Germinal center (tissue), 1 donor: ENCODE data around the gene IFT43.
"Not testable (repeated sequence)": the region's sequence is repeated elsewhere in the genome, so short reads cannot be mapped to it uniquely, and the experiment has no call there.

Experiments used
- DNase-seq: peaks from one replicate; pipeline ENCODE4 v3.0.0; 2012; ENCODE audit warnings: mixed read lengths, low spot score

Gene IFT43

DNA sequence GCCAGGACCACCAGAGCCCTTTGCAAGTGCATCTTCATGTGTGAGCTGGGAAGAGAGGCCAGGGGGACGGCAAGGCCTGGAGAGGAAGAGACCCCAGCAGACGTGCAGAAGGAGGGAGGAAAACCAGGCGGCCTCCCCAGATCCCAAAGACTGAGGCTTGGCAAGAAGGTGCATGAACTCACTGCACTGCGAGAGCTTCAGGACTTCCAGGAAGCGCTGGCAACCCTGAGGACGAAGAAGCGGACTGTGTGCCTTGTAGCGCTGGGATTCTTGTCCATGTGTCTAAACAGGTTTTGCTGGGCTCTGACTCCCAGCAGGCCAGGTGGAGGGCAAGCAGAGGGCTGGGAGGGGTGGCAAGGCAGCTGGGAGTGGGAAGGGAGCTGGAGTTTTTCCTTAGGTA is 4.7 kb upstream of the IFT43 start:
- DNase-seq, result no peak

DNA sequence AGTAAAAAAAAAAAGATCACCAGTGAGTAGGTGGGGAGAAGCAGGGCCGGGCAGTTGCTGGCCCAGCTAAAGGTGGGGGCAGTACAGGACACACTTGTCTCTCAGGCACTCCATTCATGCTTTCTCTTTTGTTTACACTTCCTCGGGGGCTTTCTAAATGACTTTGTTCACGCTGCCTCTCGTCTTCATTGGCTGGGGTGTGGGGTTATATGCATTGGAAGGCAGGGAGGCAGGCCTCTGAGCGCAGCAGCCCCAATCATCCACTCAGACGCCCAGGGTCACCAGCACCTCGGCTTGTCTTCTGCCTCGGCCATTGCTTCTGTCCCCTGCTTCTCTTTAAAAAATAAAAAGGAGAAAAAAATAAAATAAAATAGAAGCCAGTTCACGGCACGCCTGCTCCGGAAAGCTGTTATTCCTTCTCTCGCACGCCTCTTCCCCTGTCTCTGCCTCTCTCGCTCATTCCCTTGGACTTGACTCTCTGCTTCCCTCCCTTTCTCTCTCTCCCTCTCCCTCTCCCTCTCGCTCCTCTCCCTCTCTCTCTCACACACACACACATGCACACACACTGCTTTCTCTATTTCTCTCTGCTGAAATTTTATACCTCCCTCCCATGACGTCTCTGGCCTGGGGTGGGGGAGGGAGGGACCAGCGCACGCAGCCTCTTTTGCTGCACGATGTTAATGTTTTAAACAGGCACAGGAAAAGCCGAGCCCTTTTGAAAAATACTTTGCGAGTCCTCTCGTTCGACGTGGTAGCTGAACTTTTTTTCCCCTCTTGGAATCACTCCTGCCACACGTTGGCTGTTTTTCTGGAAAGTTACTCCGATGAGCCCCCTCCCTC is 3.9 kb upstream of the IFT43 start, which contains the start of gene TGFB3:
TSS of gene TGFB3 (minus strand) at position 570 of the 840 bp plus-strand sequence. CDS start 1,102 bp downstream, outside the sequence.
- DNase-seq, result peak; percentile 50

DNA sequence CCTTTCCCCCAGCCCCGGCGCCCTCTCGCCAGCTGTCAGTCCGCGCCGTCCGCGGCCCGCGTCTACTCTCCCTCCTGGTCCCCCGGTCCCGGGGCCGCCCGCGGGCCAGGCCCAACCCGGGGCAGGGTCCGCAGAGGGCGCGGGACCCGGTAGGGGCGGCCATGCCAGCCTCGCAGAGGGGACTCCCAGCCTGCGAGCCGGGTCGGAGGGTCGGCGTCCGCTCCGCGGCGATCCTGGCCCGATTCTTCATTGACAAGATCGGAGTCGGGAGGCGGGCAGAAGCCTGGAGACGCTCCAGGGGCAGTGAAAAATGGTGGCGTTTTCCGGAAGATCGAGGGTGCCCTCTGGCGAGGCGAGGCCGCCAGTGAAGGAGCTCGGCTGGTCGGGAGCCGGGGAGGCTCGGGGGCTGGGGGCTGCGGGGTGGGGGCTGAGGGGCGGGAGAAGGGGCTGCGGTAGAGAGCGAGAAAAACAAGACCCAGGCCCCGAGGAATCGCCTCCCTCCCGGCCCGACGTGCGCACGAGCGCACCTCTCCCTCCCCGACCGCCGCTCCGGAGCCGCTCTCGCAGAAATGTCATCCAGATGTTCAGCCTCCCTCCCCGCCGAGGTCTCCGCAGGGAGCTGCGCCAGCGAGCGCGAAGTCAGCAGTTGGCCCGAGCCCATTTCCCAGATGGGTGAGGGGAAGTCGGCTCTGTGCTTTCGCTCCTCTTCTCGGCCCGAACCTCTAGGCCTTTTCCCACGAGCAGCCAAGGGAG is 3.1 kb upstream of the IFT43 start:
- DNase-seq, result peak; percentile 73

DNA sequence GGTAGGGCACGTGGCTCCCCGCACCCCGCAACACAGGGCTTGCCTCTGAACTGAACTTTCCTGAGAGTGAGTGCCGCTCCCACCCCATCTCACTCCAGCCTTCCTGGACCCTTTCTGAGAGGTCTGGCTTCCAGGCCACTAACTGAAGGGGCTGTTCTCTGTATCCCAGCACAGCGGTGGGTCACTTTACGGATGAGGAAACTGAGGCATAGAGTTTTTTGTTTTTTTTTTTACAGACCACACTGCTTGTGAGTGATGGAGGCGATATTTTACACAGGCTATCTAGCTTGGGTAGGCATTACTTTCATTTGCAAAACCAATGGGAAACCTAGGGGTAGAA is 2.6 kb upstream of the IFT43 start:
- no peak for DNase-seq

DNA sequence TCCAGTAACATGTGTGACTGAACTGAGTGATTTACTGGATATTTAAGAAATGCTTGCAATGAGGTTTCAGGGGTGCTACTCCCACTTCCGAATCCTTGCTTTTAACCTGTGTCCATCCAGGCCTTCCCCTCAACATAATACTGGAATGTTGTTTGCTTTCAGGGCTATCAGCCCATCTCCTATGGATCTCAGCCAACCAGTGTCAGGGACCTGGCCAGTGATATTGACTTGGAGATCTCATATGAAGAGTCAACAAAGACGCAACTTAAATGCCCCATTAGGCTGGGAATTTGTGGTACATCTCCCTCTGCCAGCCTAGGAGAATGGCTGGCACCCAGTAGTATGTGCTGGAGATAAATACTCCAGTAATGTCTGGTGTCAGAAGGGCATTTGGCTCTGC is 889 bp upstream of the IFT43 start:
- DNase-seq, result no peak

DNA sequence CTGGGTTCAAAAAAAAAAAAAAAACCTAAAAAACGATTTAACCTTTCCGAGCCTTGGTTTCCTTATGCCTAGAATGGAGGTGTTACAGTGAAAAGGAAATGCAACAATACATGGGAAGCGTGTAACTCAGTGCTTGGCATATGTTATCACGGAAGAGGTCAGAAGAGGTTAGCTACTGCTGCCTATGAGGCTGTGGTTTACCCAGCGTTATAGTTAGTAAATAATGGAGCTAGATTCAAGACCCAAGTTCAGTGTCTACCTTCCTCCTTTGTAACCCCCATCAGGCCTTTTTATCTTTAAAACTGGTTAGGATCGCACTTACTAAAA is 839 bp downstream of the IFT43 start:
- DNase-seq, result no peak

DNA sequence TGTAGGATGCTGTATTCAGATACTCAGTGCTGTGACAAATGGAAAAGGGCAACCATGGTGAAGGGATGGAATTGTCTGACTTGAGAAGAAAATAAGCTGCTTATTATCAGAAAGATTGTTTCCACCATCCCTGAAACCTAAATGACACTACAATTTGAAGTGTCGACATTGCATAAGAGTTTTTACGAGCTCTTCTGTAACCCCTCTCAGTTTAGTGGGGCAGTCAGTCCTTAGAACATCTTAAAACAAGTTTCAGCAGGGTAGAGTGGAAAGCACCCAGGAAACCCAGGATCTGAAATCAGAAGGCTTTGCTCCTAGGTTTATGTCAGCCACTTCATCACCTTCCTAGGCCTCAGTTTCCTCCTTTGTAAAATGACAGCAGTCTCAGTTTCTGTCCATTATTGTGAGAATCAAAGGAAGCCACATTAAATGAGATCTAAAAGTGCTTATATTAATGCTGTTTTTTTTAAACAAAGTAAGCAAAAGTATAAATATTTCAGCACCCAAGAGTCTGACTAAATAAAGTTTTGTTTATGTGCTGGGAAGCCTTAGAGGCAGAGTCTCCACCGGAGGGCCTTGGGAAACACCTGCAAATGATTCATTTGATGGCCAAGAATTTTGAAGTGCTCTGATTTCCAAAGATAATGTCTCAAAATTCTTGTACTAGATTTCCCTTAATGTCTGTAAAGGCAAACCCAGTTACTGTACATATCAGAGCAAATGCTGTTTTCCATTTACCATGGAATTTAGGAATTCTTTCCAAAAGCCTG is 1.8 kb downstream of the IFT43 start:
- DNase-seq, result no peak

DNA sequence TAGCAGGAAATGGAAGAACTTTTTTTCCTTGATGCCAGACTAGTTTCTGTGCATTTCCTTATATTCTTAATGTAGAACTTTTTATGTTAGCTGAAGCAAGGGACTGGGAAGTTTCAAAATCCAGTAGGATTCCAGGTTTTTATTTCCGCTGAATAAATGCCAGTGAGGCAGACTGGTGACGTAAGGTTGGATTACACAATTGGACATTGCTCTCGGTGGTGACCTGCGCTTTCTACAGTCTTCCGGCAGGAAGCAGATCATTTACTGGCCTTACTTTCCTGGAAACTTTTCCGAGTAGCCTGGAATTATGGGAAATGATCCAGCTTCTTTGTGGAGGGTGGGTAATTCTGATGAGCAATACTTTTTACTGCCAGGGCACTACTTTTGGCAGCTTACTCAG is 3.6 kb downstream of the IFT43 start:
- DNase-seq, result no peak

DNA sequence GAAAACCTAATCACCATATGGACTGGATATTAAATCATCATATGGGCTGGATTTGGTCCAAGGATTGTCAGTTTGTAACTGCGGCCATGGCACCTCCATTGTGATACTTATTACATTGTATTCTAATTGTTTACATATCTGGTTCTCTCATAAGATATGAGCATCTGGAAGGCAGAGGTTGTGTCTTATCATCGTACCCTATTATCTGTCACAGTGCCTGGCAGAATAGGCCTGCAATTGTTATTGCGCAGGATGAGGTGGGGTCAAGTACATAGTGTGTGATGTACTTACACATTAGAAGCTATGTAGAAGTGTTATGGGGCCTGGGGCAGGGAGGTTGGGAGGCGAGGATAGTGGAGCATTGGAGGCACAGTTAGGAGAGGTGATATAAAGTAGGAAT is 4.7 kb downstream of the IFT43 start:
- DNase-seq, result no peak

DNA sequence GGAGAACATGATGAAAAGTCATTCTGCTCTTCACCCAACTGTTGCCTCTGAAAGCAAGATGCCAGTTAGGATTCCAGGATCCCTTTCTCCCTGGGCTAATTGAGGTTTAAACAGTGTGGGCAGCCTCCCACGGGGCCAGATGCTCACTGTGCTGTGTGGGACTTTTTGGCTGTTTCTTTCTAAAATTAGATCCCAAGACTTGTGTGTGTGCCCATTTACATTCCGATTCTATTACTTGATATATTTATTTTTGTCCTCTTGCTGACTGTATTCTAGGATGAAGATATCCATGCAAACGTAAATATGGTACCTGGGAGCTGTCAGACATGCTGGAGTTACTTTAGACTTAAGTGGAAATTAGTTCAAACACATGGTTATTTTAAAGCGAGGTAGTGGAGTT is 6.2 kb downstream of the IFT43 start:
- no peak for DNase-seq

DNA sequence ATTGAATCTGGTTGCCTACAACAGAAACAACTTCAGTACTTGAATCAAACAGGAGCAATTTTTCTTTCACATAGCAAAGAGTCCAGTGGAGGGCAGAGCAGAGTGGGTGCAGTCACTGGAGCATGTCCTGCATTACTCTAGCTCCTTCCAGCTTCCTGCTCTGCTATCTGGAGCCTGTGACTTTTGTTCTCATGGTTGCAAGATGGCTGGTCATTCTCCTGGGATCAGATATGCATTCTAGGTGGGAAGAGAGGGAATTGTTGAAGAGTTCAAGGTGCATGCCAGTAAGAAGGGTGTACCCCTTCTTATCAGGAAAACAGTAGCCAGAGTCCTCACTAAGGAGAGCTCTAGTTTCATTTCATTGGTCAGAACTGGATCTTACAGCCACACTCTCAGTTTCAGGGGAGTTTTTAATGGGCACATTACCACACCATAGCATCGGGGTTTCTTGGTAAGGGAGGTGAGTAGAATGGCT is 8.0 kb downstream of the IFT43 start:
- no peak for DNase-seq

DNA sequence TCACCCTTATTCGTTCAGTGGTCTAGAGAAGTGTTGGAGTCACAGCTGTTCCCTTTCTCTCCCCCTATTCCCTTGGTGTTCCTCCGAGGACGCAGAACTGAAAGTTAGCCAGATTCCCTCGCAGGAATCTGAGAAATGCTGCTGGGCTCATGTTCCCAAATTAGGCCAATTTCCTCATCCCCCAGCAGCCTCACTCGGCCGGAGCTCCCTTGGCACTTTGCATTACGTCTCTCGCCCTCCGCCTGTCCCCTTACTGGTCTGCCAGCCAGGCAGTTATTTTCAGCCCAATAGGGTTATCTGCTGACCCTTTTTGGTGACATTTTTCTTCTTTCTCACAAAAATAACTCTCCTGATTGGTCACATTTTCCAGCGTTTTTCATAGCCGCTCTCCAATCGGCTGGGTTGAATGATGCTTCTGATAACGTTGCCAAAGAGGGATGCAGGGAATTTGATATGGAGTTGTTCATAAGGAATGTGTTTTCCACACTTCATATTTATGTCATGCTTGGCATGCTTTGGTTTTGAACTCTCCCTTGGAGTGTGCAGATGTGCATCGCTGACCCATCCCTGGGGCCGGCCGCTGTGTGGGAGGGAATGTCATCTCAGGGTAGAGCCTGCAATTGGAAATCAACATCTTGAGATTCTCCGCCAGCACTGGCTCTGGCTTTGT is 9.9 kb downstream of the IFT43 start:
- no peak for DNase-seq

DNA sequence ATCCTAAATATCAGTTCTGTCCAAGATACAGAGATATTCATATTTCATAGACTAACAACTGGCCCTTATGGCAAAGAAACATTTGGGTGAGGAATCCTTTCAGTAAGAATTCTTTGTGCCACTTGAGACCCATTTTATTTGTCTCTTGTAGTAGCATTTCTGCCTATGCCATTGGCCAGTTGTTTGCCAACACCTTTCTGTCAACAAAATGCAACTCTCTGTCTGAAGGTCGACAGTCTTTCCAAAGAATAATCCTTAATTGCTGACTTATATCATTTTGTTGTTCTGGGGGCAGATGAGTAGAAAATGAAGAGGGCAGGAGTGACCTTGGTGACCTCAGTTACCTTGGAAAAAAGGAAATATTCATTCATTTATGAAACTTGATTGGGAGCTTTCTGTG is 10.9 kb downstream of the IFT43 start:
- no peak for DNase-seq

DNA sequence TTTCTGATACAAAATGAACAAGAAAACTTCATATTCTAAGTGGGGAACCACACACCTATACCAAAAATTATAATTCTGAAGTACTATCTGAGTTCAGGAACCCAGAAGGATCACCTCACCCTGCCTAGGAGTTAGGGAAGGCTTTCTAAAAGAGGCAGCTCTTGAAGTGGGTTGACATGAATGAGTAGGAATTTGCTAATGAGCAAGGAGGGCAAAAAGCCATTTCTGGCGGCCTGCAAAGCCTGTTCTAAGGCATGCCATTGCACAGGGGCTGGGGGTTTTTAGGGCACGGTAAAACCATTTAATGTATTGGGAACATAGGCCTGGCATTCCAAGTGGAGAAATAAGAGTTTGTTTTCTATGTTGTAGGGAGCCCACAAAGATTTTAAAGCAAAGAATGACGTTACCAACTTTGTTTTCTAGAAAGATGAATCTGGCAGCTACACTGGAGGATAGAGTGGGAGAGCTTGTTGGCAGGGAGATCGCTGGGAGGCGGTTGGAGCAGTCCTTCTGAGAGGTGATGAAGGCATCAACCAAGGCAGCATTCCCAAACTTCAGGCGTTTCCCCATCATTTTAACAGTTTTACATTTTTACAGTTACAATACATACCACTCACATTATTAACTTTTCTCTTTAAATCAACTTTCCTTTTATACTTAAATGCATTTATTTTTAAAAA is 14.1 kb downstream of the IFT43 start:
- DNase-seq, result no peak

DNA sequence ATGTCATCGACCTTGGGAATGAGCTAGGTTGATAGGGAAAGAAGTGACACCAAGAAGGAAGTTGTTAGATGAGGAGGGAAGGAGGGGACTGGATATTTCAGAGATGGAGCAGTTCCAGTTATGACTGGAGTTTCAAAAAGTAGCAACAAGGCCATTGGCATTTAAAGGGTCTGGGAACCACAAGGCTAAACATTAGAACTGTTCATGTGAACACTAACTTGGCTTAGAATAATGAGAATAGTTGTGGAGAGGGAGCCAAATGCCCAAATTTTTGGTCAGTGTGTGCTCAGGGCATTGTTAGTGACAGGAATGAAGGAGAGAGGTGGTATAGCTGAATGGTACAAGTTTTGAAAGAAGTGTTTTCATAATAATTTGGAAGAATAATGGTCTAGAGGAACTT is 16.8 kb downstream of the IFT43 start:
- no peak for DNase-seq

DNA sequence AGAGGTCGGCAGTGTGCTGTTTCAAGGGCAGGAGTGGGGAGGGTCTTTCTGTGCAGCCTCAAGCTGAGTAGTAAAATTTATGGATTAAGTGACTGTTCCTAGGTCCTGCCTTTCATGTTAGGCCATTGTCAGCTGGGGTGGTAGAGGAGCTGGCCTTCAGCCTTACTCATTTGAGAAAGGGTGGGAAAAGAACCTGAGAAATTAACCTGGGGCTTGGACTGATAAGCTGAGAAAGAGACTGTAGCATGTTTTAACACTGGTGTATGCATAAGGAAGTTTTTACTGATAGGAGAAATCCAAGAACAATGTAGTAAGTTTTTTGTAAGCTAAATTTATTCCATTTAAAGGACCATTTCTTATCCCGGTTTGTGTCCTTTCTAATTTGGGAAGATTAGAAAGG is 20.7 kb downstream of the IFT43 start:
- no peak for DNase-seq

DNA sequence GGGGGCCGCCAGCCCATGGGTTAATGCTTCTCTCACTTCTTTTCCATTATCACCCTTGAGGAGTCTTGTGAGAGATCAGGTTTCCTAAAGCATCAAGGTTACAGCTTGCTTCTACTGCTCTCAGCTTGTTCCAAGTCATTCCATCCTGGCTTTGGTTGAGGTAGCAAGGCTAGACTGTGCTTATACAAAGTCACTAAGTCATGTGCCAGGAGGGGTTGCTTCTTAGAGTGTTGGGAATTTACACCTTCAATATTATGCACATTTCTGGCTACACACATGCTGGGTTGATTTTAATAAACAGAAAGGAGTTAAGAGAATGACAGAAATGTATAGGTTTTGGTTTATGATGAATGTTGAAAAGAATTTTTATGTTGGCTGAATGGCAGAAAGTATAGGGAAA is 21.8 kb downstream of the IFT43 start:
- no peak for DNase-seq

DNA sequence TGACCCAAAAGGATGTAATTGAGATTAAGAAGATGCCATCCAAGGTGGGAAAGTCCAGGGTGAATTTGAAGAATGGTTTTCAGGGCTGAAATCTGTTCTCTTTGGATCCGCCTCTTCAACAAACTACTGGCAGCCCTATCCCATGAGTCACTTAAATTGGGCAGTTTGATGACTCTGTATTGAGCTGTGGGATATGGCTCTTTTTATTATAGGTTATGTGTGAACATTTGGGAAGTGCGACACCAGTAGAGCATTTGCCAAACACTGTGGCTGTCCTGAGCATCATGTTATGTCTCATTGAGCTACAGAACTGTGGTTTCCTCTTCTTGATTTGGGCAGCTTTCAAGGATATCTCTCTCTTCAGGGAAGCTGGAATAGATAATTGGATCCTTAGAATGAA is 22.3 kb downstream of the IFT43 start:
- no peak for DNase-seq

DNA sequence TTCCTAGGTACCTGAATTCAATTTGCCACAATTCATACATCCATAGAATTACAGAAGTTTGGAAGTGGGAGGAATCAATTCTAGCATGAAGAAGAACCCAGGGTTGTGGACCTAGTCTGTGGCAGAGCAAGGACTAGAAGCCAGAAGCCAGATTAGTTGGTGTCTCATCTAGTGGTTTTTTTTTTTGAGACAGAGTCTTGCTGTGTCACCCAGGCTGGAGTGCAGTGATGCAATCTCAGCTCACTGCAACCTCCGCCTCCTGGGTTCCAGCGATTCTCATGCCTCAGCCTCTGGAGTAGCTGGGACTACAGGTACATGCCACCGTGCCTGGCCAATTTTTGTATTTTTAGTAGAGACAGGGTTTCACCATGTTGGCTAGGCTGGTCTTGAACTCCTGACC is 24.1 kb downstream of the IFT43 start:
- not testable (repeated sequence) for DNase-seq

DNA sequence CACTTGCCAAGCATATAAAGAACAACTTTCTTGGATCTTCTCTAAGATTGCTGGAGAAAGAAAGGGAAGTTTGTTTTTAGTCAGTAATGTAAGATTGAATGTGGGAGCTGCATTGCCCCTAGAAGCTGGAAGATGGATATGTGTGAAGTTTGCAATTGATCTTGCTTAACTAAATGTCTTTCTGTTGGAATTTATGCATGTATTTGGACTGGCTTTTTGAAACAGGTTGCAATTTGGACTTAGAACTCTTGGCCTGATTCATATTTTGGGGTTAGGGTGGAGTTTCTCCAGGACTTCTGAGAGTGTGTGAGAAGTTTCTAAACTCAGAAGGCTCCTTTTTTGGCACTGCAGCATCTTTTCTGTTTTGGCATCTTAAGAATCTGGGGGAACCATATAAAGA is 26.4 kb downstream of the IFT43 start:
- no peak for DNase-seq

DNA sequence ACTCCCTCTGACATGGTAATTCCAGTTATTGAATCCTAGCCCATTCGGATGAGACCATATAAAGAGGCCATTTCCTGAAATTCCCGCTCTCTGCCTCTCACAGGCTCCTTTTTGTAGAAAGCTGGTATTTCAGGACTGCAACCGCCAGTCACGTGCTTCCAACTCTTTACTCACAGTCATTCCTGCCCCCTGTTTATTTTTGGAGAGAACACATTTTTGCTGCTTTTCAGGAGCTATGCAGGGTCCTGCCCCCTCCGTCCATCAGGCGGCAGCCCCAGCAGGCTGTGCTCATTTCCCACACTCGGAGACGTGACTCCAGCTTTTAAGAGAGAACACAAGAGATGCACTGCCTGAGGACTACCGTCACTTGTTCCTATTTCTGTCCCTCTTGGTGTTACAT is 26.8 kb downstream of the IFT43 start:
- no peak for DNase-seq

DNA sequence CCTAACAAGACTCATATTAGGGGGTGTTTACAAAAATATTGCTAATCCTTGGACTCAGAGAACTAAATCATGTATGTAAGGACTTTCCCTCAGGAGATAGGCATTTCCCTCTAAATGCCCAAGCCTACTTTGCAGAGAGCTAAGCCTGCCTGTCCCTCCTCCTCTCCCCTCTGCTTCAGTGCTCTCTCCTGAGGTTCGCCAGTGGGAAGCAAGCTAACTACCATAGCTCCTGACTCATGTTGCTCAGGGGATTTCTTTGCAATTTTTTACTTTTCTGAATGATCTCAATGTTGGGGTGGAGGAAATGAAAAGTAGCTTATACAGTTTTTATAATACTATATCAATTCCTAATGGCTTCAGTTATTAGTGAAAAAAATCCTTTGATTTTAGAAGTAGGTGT is 29.6 kb downstream of the IFT43 start:
- no peak for DNase-seq
